DOHH2 (cell line): ENCODE measurements around the gene KCNAB1.

ENCODE experiments used
- CTCF ChIP-seq: fragments of 200-600 bp; sonication (generic); IDR thresholded peaks from one replicate; pipeline ENCODE4 v1.5.1; 2014; ENCODE audit warnings: antibody characterized with exemption, mild to moderate bottlenecking, low read depth, low read length; ENCODE audit not compliant: poor library complexity, severe bottlenecking
- EZH2phosphoT487 ChIP-seq: fragments of 200-600 bp; sonication (generic); IDR thresholded peaks from 2 replicates; pipeline ENCODE4 v1.6.1; 2017; ENCODE audit warnings: borderline replicate concordance, mild to moderate bottlenecking, antibody characterized with exemption, low read length, moderate library complexity, mixed read lengths

GRCh38 chr3:156429125-156429524 lies 308.7 kb downstream of the KCNAB1 start:
- TF ChIP-seq CTCF (no peak), EZH2phosphoT487 (no peak)
